Neural progenitor cell (in vitro differentiated cells): ENCODE measurements around the gene MMP1.

Experiments used
- EZH2 ChIP-seq: fragments of 200-600 bp; sonication (generic); IDR thresholded peaks from 2 replicates; pipeline ENCODE4 v1.6.1; 2017; ENCODE audit warnings: antibody characterized with exemption, mild to moderate bottlenecking, moderate library complexity
- TF ChIP-seq, protein P1 (sequence below): fragments of 200-600 bp; sonication (generic); IDR thresholded peaks from 2 replicates; pipeline ENCODE4 v1.5.1; 2017; ENCODE audit warnings: antibody characterized with exemption, mild to moderate bottlenecking

GRCh38 chr11:102788334-102788995 is 9.5 kb downstream of the MMP1 start:
- TF ChIP-seq EZH2 = no peak
- TF ChIP-seq, protein P1, sequence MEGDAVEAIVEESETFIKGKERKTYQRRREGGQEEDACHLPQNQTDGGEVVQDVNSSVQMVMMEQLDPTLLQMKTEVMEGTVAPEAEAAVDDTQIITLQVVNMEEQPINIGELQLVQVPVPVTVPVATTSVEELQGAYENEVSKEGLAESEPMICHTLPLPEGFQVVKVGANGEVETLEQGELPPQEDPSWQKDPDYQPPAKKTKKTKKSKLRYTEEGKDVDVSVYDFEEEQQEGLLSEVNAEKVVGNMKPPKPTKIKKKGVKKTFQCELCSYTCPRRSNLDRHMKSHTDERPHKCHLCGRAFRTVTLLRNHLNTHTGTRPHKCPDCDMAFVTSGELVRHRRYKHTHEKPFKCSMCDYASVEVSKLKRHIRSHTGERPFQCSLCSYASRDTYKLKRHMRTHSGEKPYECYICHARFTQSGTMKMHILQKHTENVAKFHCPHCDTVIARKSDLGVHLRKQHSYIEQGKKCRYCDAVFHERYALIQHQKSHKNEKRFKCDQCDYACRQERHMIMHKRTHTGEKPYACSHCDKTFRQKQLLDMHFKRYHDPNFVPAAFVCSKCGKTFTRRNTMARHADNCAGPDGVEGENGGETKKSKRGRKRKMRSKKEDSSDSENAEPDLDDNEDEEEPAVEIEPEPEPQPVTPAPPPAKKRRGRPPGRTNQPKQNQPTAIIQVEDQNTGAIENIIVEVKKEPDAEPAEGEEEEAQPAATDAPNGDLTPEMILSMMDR = no peak
